Chondrocyte (in vitro differentiated cells): ENCODE measurements around the gene GABRB1. TPM values are rescaled to one million over a fixed set of nuclear protein-coding genes. Genes with fewer than 3 reads are reported as not detected.
A peak's percentile ranks its signal among the peaks of the same experiment; 100 is the strongest.

Experiments used
- DNase-seq: peaks from one replicate; pipeline ENCODE4 v3.0.0; 2021; ENCODE audit warnings: mixed read lengths, low spot score
- H3K27ac Mint-ChIP-seq: one replicate; pipeline ENCODE4 v1.8.0; 2021; ENCODE audit warnings: mild to moderate bottlenecking, moderate library complexity, mixed read lengths; ENCODE audit not compliant: unreplicated experiment
- H3K27me3 Mint-ChIP-seq: 2 replicates; pipeline ENCODE4 v1.8.0; 2021; ENCODE audit warnings: low read depth, mixed read lengths
- H3K36me3 Mint-ChIP-seq: 2 replicates; pipeline ENCODE4 v1.8.0; 2021; ENCODE audit warnings: low read depth, mixed read lengths
- H3K4me1 Mint-ChIP-seq: 2 replicates; pipeline ENCODE4 v1.8.0; 2021; ENCODE audit warnings: low read depth, mild to moderate bottlenecking, mixed read lengths
- H3K4me3 Mint-ChIP-seq: one replicate; pipeline ENCODE4 v1.8.0; 2021; ENCODE audit warnings: mild to moderate bottlenecking, moderate library complexity, mixed read lengths; ENCODE audit not compliant: unreplicated experiment
- H3K9me3 Mint-ChIP-seq: 2 replicates; pipeline ENCODE4 v1.8.0; 2021; ENCODE audit warnings: low read depth, mixed read lengths
- CTCF ChIP-seq: fragments of 200-600 bp; sonication (generic); IDR thresholded peaks from 2 replicates; pipeline ENCODE4 v1.5.0; 2021; ENCODE audit warnings: antibody characterized with exemption, mild to moderate bottlenecking, moderate library complexity
- total RNA-seq: library from RNA; stranded (reverse); gene quantifications from 3 replicates; pipeline ENCODE4 v1.2.1, GENCODE V29; 2021

The GABRB1 gene
- total RNA-seq, 1 donor from 2014 or later: not detected

- no peak for TF ChIP-seq CTCF
- H3K4me3 Mint-ChIP-seq: peak overlapping the region; percentile 57
- H3K9me3 Mint-ChIP-seq: no peaks in the 10 kb centered on the region
- H3K4me1 Mint-ChIP-seq: peaks cover 22% of the 10 kb centered on the region
- peaks cover 55% of the 10 kb centered on the region for H3K27me3 Mint-ChIP-seq
- DNase-seq: peak; percentile 72
- H3K36me3 Mint-ChIP-seq: peaks cover 3% of the 10 kb centered on the region
- no peak overlapping the region for H3K27ac Mint-ChIP-seq
These were observed 511 bp downstream of the GABRB1 start for GRCh38 chr4:47031751-47032404.

DNA sequence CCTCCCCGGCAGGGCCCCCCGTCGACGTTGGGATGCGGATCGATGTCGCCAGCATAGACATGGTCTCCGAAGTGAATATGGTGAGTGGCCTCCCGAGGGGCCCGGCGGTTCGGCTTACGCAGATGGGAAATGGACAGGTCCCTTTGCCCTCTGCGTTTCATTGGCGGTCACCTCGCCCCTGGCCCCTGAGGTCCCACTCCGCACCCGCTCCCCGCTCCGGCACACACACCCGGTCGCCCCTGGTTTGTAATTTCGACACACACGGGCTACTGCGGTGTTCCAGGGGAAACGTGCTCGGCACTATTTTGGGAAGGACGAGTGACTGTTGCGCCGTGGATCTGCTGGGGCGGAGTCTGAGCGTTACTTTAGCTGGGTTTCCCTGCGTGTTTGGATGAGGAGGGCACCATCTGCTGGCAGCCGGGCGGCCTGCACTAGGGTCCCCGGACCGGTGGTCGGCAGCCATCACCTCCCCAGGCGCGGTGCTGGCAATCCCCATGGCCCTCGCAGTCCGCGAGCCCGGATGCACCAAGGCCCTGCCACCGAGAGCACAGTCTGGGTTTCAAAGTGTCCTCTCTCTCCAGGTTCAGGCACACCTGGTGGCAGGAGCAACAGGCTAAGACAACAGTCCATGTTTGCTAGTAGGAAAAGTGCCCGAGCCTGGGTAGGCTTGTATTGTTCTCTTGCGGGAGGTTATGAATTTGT lies 1.2 kb downstream of the GABRB1 start:
- Mint-ChIP-seq H3K27me3 (peaks cover 55% of the 10 kb centered on the region), H3K4me1 (peaks cover 22% of the 10 kb centered on the region), H3K36me3 (peaks cover 3% of the 10 kb centered on the region), H3K9me3 (no peaks in the 10 kb centered on the region), H3K4me3 (peak overlapping the region; percentile 57), H3K27ac (no peak overlapping the region)
- peak; percentile 86 for TF ChIP-seq CTCF
- peak; percentile 84 for DNase-seq

GRCh38 chr4:47038263-47038662 lies 6.9 kb downstream of the GABRB1 start:
- Mint-ChIP-seq H3K27ac (no peak overlapping the region), H3K4me1 (no peaks in the 10 kb centered on the region), H3K36me3 (no peaks in the 10 kb centered on the region), H3K4me3 (no peak overlapping the region), H3K27me3 (peaks cover 60% of the 10 kb centered on the region), H3K9me3 (no peaks in the 10 kb centered on the region)
- DNase-seq: no peak
- TF ChIP-seq CTCF: no peak

GRCh38 chr4:47040828-47041227 lies 9.5 kb downstream of the GABRB1 start:
- Mint-ChIP-seq H3K27ac (no peak overlapping the region), H3K27me3 (peaks cover 62% of the 10 kb centered on the region), H3K36me3 (no peaks in the 10 kb centered on the region), H3K4me3 (no peak overlapping the region), H3K9me3 (no peaks in the 10 kb centered on the region), H3K4me1 (no peaks in the 10 kb centered on the region)
- DNase-seq: no peak
- no peak for TF ChIP-seq CTCF

GRCh38 chr4:47043821-47044220 lies 12.5 kb downstream of the GABRB1 start:
- H3K4me1 Mint-ChIP-seq: no peaks in the 10 kb centered on the region
- no peaks in the 10 kb centered on the region for H3K9me3 Mint-ChIP-seq
- no peak for DNase-seq
- TF ChIP-seq CTCF: no peak
- no peak overlapping the region for H3K27ac Mint-ChIP-seq
- H3K4me3 Mint-ChIP-seq: no peak overlapping the region
- peaks cover 61% of the 10 kb centered on the region for H3K27me3 Mint-ChIP-seq
- no peaks in the 10 kb centered on the region for H3K36me3 Mint-ChIP-seq
